ELF-1 (cell line): ENCODE measurements around the gene RHOBTB1.

ENCODE experiments used
- DNase-seq: peaks from one replicate; pipeline ENCODE4 v3.0.0-alpha.2; 2016; ENCODE audit warnings: low read depth, low spot score

RHOBTB1 gene

DNA sequence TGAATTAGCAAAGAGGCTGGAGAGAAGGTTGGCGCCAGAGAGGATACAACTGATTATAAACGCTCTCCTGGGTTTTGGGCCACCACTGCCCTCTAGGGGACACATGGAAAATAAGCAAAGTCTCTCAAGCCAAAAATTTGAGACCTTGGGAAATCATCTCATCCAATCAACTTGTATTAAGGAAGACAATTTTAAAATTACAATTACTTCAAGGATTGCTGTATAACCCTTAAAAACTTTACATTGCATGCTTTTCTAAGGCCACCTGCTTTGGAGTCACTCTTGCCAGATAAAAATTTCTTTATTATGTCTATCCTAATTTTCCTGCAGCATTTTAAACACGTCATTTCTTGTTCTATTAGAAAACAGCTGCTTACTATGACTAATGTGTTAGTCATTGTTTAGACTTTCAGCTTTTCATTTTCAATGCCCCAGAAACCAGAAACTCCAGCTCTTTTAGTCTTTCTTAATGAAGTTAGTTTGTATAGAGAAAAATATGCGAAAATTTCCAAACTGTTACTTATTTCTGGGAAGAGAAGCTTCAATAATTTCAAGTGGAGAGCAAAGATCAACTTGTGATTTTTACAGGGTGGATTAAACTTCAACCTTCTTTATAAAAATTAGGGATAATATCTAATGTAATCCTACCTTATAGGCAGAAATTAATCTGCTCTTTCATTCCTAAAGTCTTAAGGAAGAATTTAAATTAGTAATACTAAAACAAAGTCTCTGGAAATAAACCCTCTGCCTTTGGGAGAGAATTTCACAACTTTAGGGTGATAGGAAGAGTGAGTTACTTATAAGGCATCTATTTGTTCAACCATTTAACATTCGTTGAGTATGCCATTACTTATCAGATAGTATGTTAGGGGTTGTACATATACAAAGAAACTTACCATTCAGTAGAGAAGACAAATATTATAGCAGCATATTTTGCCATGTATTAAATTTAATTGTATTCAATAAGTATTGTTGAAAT lies 20.6 kb upstream of the RHOBTB1 start:
- DNase-seq: peak; percentile 30

- DNase-seq: no peak
Measured at GRCh38 chr10:60963441-60964256, 19.7 kb upstream of the RHOBTB1 start.

DNA sequence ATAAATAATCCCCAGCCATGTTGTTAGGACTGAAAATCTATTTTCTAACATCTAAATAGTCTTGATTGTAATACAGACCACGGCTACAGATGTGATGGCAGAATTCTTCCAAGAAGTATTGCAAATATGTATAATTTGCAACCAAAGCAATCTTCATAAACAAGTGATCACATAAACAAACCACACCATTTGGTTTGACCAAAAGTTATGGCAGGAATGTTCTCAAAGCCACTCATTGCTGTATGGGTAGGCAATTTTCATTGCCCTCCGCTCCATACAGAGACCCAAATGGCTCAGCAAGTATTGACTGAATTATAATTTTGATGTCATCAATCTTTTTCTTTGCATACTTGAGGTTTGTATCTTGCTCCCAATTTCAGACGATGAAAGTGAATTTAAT lies 19.0 kb upstream of the RHOBTB1 start:
- DNase-seq: no peak

DNA sequence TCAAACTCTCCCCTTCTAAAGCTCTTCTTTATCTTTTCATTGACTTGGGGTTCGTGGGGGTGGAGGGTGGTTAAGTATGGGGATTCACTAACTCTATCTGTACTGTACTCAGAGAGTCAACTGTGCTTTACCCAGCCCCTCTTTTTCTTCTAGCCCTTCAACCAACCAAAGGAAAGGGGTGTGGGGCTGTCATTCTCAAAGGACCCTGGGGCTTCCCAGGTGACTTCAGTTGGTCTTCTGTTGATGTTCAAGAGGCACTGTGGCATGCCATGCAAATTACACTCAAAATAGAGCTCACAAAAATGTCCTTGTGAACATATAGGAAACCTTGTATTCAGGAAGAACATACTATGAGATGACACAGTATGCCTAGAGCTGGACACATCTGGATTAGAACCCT lies 16.9 kb upstream of the RHOBTB1 start:
- no peak for DNase-seq

DNA sequence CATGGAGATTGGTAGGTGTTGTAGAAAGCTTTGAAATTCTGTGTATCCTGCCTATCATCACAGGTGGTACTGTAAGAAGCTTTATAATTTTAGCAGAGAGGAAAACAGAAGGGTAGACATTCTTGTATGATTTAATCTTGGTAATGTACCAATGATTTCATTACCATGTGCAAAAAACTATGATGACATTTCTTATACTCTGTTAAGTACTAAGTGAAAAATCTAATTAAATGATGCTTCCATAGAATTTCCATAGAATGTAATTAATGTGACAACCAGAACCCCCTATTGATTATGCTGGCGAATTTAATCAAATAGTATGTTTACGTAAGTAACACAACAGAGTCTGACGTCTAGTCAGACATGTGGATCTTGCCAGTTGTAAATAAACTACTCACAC lies 16.0 kb upstream of the RHOBTB1 start:
- no peak for DNase-seq

DNA sequence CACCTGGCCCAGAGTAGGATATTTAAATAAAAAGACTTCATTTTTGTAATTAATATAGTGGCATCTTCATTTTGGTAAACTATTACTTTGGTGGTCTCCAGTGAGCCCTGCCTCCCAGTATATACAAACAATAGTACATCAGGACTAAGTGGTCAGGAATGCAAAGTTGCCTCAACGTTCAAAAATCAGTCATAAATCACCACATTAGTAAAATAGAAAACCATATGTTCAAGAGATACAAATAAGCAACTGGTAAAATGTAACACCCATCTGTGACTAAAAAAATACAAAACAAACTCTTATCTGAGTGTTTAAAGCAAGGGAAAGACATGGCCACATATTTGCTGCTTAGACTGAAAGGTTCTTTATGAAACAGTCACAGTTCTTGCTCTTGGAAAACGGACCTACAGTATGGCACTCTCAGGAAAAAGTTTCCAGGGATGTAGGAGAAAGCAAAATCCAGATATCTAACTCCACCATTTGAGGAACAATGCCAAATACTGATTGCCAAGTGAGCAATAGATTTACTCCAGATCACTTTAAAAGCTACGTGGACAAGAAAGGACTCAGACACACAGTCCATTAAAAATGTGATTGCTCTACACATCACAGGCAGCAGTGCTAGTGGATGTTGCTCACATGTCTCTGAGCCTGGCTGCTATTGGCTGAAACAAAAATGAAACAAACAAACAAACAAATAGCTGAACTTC lies 15.1 kb upstream of the RHOBTB1 start:
- no peak for DNase-seq

- no peak for DNase-seq
Measured at GRCh38 chr10:60957667-60958221, 13.8 kb upstream of the RHOBTB1 start.

DNA sequence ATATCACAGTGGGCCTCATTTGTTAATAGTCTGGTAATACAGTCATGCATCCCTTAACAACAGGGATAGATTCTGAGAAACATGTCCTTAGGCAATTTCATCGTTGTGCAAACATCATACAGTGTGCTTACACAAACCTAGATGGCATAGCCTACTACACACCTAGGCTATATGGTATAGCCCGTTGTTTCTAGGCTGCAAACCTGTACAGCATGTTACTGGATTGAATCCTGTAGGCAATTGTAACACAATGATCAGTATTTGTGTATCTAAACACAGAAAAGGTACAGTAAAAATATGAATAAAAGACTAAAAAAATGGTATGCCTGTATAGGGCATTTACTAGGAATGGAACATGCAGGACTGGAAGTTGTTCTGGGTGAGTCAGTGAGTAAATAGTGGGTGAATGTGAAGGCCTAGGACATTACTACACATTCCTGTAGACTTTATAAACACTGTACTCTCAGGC lies 12.0 kb upstream of the RHOBTB1 start:
- DNase-seq: no peak

- no peak for DNase-seq
Measured at GRCh38 chr10:60955316-60955715, 11.3 kb upstream of the RHOBTB1 start.

- no peak for DNase-seq
Measured at GRCh38 chr10:60954035-60954434, 10.1 kb upstream of the RHOBTB1 start.

DNA sequence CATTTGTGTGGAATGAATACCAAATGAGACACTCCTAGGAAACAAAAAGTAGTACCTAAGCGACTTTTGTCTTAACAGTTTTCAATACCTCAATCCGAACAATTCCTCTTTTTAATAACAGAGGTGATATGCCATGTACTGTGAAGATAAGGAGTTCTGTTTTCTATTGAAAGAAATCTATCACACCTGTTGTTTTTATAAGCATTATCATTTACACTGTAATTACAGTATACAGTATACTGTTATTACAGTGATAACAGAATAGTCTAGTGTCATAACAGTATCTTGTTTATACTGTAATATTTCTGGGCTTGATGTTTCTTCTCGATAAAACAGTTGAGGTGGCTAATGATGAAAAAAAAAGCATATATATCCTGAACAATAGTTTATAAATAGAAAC lies 9.4 kb upstream of the RHOBTB1 start:
- DNase-seq: no peak

DNA sequence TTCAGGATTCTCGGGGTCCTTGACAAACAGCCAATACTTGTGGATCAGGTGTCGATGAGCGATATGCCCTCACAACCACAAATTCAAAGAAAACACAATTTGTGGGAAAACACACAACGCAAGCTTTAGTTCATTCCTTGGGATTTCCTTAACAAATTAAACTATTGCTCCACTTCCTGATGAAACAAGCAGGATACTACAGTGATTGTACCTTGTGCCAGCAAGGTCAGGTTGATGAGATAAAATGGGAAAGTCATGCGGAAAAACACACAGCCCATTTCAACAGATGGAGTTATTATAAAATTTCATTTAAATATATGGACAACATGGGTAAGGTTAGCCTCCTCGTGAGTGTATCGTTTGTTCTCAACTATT lies 8.8 kb upstream of the RHOBTB1 start:
- no peak for DNase-seq

DNA sequence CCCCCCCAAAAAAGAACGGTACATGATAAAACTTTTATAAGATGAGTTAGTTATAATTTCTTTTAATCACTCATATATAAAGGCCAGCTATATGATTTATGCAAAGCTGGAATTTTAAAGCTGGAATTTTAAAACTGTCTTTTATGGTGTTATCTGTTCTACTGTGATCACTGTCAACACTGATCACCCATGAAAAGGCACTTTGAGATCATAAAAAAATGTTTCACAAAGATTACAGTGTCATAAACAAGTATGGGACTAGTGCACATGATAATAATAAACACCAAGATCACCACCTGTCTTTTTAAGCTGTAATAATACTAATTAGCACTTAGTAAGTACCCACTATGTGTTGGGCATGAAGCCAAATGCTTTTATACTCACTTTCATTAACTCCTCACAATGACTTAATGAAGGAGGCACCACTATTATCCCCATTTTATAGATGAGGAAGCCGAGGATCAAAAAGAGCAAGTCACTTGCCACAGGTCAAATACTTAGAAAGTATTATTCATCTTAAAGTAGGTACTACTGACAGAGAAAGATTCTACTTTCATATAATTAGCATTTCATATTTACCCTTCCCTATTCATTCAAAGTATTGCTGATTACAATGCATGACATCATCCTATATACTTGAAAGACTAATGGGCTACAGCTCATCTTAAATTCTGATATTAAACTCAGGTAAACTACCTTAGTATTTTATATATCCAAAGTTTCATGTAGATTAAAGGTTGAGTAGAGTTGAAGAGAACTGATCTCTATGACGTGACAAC lies 8.3 kb upstream of the RHOBTB1 start:
- DNase-seq: no peak

DNA sequence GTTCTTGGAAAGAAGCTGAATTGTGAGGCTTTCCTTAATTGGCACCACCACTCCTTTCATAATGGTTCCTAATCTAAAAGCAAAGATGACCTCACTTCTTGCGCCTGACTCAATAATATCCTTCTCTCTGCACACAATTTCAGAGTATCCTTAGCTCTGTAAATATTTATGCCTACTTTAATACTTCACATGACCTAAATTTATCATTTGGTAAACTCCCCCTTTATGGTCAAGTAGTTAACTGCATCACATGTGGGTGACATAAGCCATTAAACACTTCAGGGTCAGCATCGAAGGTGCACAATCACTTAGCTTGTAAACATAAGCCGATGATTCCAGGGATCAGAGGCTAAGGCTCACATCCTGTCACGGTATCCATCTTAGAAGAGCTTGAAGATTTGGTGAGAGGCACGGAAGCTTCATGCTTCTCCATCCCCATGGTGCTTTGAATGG lies 7.3 kb upstream of the RHOBTB1 start:
- peak; percentile 6 for DNase-seq

DNA sequence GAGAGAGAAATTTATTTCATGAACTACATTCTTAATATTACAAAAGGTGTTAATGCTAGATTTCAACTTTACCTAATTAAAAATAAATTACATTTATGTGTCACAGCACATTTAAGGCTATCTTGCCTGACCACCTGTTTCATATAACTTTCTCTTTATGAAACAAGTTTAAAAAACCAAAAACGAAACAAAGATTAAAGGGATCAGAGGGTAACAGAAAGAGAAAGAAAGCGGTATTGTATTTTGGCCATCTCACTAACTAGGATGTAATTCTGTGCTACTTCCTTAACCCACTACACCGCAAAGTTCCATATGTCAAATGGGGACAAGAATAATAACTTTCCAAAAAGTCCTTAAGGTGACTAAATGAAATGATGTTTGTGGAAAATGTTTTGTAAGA lies 6.3 kb upstream of the RHOBTB1 start:
- no peak for DNase-seq

GRCh38 chr10:60948851-60949250 lies 4.9 kb upstream of the RHOBTB1 start:
- no peak for DNase-seq

- no peak for DNase-seq
Measured at GRCh38 chr10:60944910-60945297, 919 bp upstream of the RHOBTB1 start.

- DNase-seq: peak; percentile 61
Measured at GRCh38 chr10:60943316-60944057, 498 bp downstream of the RHOBTB1 start.

- no peak for DNase-seq
Measured at GRCh38 chr10:60942788-60943315, 1.1 kb downstream of the RHOBTB1 start.
